Panc1 (cell line): Measurements from ENCODE around the gene ADGRD1. TPM values are rescaled to one million over a fixed set of nuclear protein-coding genes. Genes with fewer than 3 reads are reported as not detected.

Experiments
- ATAC-seq: fragments of 200-7000 bp; cut with Tn5 transposase; 2 replicates; pipeline ENCODE4 v1.9.1; 2020; ENCODE audit warnings: mild to moderate bottlenecking, moderate library complexity
- BruUV-seq: library from RNA; stranded (reverse); fragments of 400-500 nt; replicated peaks from 2 replicates; lab custom pipeline; 2021; lab: Mats Ljungman, UMichigan
- CTCF ChIA-PET: fragments of 300-600 bp; sonication (Branson Sonifier 250); formaldehyde crosslinking; loops from one replicate; lab custom pipeline; 2022; ENCODE audit warnings: antibody characterized with exemption; lab: Charles Lee
- POLR2A ChIA-PET: fragments of 300-600 bp; sonication (Branson Sonifier 250); formaldehyde crosslinking; loops from one replicate; lab custom pipeline; 2022; ENCODE audit warnings: antibody characterized with exemption; lab: Charles Lee
- DNase-seq: peaks from one replicate; pipeline ENCODE4 v3.0.0-alpha.2; 2010; ENCODE audit warnings: low read depth, low spot score
- H3K27ac ChIP-seq: 2 replicates; pipeline ENCODE4 v1.5.1; 2011; ENCODE audit warnings: mild to moderate bottlenecking, low read length, inconsistent platforms
- H3K27me3 ChIP-seq: fragments of 200-500 bp; sonication (Bioruptor generic); 2 replicates; pipeline ENCODE4 v1.6.0; 2014; ENCODE audit warnings: low read length, inconsistent platforms; ENCODE audit not compliant: control insufficient read depth, insufficient read depth
- H3K36me3 ChIP-seq: fragments of 200-500 bp; sonication (Bioruptor generic); 2 replicates; pipeline ENCODE4 v1.5.1; 2014; ENCODE audit warnings: inconsistent platforms, mild to moderate bottlenecking, low read length, moderate library complexity; ENCODE audit not compliant: control insufficient read depth, insufficient read depth
- H3K4me1 ChIP-seq: 2 replicates; pipeline ENCODE4 v1.5.1; 2011; ENCODE audit warnings: inconsistent platforms, mild to moderate bottlenecking, low read length, moderate library complexity; ENCODE audit not compliant: control insufficient read depth, insufficient read depth
- H3K4me3 ChIP-seq, 2 experiments: 2 replicates each; pipeline ENCODE4 v1.5.1; 2011 to 2012; ENCODE audit warnings: low read depth in 2 of 2, low read length in 2 of 2, mild to moderate bottlenecking in 2 of 2, inconsistent platforms in 1 of 2, moderate library complexity in 1 of 2
- H3K9me3 ChIP-seq: fragments of 200-500 bp; sonication (Bioruptor generic); 2 replicates; pipeline ENCODE4 v1.5.1; 2014; ENCODE audit warnings: low read depth, mild to moderate bottlenecking, inconsistent platforms, low read length, moderate library complexity; ENCODE audit not compliant: control insufficient read depth, insufficient read depth
- CTCF ChIP-seq: fragments of 450-650 bp; IDR thresholded peaks from 2 replicates; pipeline ENCODE4 v1.5.1; 2017; ENCODE audit warnings: mild to moderate bottlenecking
- POLR2AphosphoS5 ChIP-seq: IDR thresholded peaks from 2 replicates; pipeline ENCODE4 v1.6.1; 2012; ENCODE audit warnings: mild to moderate bottlenecking, low read depth, low read length, moderate library complexity
- REST ChIP-seq, 2 experiments: IDR thresholded peaks; 2 replicates each; pipeline ENCODE4 v1.6.1; 2011 to 2012; ENCODE audit warnings: low read depth in 2 of 2, control low read depth in 1 of 2, low read length in 1 of 2, mild to moderate bottlenecking in 1 of 2, moderate library complexity in 1 of 2; ENCODE audit not compliant: insufficient read depth in 1 of 2
- SIN3A ChIP-seq: IDR thresholded peaks from 2 replicates; pipeline ENCODE4 v1.6.1; 2012; ENCODE audit warnings: low read depth, mild to moderate bottlenecking, low read length, moderate library complexity, borderline replicate concordance; ENCODE audit not compliant: insufficient read depth
- TCF7L2 ChIP-seq: IDR thresholded peaks from 2 replicates; pipeline ENCODE4 v1.6.1; 2011; ENCODE audit warnings: mild to moderate bottlenecking, low read depth, low read length, inconsistent platforms
- in situ Hi-C: cut with HindIII; loops from 2 replicates; pipeline ENCODE4 v1.10.0; 2016; ENCODE audit warnings: low sequenced_read_pairs, low pct_unique_long_range_greater_than_20kb
- intact Hi-C: fragments of 100-400 bp; cut with micrococcal nuclease; formaldehyde crosslinking; loops from one replicate; pipeline ENCODE4 v1.10.0; 2022; ENCODE audit not compliant: unreplicated experiment
- total RNA-seq: library from RNA; stranded (reverse); gene quantifications from one replicate; pipeline ENCODE4 v1.2.1, GENCODE V29; 2021; ENCODE audit not compliant: unreplicated experiment

The ADGRD1 gene
- total RNA-seq, 1 experiment from 2014 or later, result 0.21 TPM

GRCh38 chr12:131035245-131035681 is 81.6 kb downstream of the ADGRD1 start:
- H3K27ac ChIP-seq, result no peak overlapping the region
- DNase-seq (no peak), ATAC-seq (no peak)
- H3K4me1 ChIP-seq, result no peaks in the 10 kb centered on the region
- H3K36me3 ChIP-seq, result no peaks in the 10 kb centered on the region
- TF ChIP-seq POLR2AphosphoS5 (no peak), REST (IDR thresholded peaks at IDR 0.05; ENCODE audit: insufficient read depth in 1 of 2, low read depth in 2 of 2, low read length in 1 of 2) (no peak), TCF7L2 (no peak), SIN3A (no peak), CTCF (no peak)
- no peak overlapping the region for H3K4me3 ChIP-seq
- ChIA-PET POLR2A (no interaction called here), CTCF (no interaction called here)
- in situ Hi-C loops, result no loop called here
- H3K27me3 ChIP-seq, result no peaks in the 10 kb centered on the region; the same call in 1 of the 2 replicates
- no TSS peak for BruUV-seq
- intact Hi-C loops, result no loop called here
- H3K9me3 ChIP-seq, result no peaks in the 10 kb centered on the region

- Histone ChIP-seq H3K9me3 (no peaks in the 10 kb centered on the region), H3K27me3 (no peaks in the 10 kb centered on the region; the same call in 1 of the 2 replicates), H3K4me1 (no peaks in the 10 kb centered on the region), H3K4me3 (no peak overlapping the region), H3K36me3 (no peaks in the 10 kb centered on the region), H3K27ac (no peak overlapping the region)
- no TSS peak for BruUV-seq
- intact Hi-C loops (no loop called here), in situ Hi-C loops (no loop called here)
- ATAC-seq (no peak), DNase-seq (no peak)
- ChIA-PET POLR2A (no interaction called here), CTCF (no interaction called here)
- TF ChIP-seq POLR2AphosphoS5, result no peak
- TF ChIP-seq REST (IDR thresholded peaks at IDR 0.05; ENCODE audit: insufficient read depth in 1 of 2, low read depth in 2 of 2, low read length in 1 of 2), result no peak
- no peak for TF ChIP-seq CTCF
- TF ChIP-seq SIN3A, result no peak
- TF ChIP-seq TCF7L2, result no peak
These were observed 84.5 kb downstream of the ADGRD1 start for GRCh38 chr12:131038159-131038558.
